Liver (tissue), 9 donors: ENCODE data around the gene GDF10. TPM values are rescaled to one million over a fixed set of nuclear protein-coding genes. Genes with fewer than 3 reads are reported as not detected.

Experiments
- DNase-seq: peaks from one replicate; pipeline ENCODE4 v3.0.0-alpha.2; 2017; ENCODE audit warnings: low spot score
- H3K27ac ChIP-seq, 2 donors: one replicate each; pipeline ENCODE4 v1.7.0; 2013; ENCODE audit warnings: inconsistent platforms in 2 of 2, low read length in 2 of 2, control low read depth in 1 of 2, low read depth in 1 of 2, mild to moderate bottlenecking in 1 of 2
- H3K27me3 ChIP-seq, 4 donors: one replicate each; pipeline versions ENCODE4 v1.6.1 to v1.7.0; 2013; ENCODE audit warnings: low read length in 3 of 4, inconsistent platforms in 1 of 4, mild to moderate bottlenecking in 1 of 4, moderate library complexity in 1 of 4; ENCODE audit not compliant: control insufficient read depth in 4 of 4, insufficient read depth in 4 of 4
- H3K36me3 ChIP-seq, 4 donors: one replicate each; pipeline versions ENCODE4 v1.6.1 to v1.7.0; 2013; ENCODE audit warnings: low read length in 3 of 4, mild to moderate bottlenecking in 3 of 4, low read depth in 1 of 4, moderate library complexity in 1 of 4; ENCODE audit not compliant: control insufficient read depth in 4 of 4, insufficient read depth in 3 of 4
- H3K4me1 ChIP-seq, 4 donors: one replicate each; pipeline versions ENCODE4 v1.6.1 to v1.7.0; 2013; ENCODE audit warnings: low read length in 3 of 4, mild to moderate bottlenecking in 3 of 4, moderate library complexity in 1 of 4; ENCODE audit not compliant: control insufficient read depth in 4 of 4, insufficient read depth in 4 of 4
- H3K4me3 ChIP-seq, 3 donors: one replicate each; pipeline versions ENCODE4 v1.6.1 to v1.7.0; 2013; ENCODE audit warnings: low read length in 3 of 3, control low read depth in 1 of 3, low read depth in 1 of 3, mild to moderate bottlenecking in 1 of 3
- H3K9ac ChIP-seq, 2 donors: one replicate each; pipeline ENCODE4 v1.7.0; 2013; ENCODE audit warnings: low read length in 2 of 2, mild to moderate bottlenecking in 2 of 2, moderate library complexity in 2 of 2, control low read depth in 1 of 2, low read depth in 1 of 2
- H3K9me3 ChIP-seq, 4 donors: one replicate each; pipeline versions ENCODE4 v1.6.1 to v1.7.0; 2013; ENCODE audit warnings: low read length in 3 of 4; ENCODE audit not compliant: control insufficient read depth in 4 of 4
- ATF3 ChIP-seq: IDR thresholded peaks from 2 replicates; pipeline ENCODE4 v1.6.1; 2016; ENCODE audit warnings: antibody characterized with exemption
- CTCF ChIP-seq: fragments of 150-350 bp; IDR thresholded peaks from 2 replicates; pipeline ENCODE4 v1.5.1; 2017; ENCODE audit warnings: improper control_type of control experiment, low read depth, low read length; ENCODE audit not compliant: missing input control
- EGR1 ChIP-seq, 2 donors: IDR thresholded peaks; 2 replicates each; pipeline ENCODE4 v1.6.1; 2016 to 2018; ENCODE audit warnings: antibody characterized with exemption in 2 of 2, low read depth in 2 of 2
- FOXA1 ChIP-seq: IDR thresholded peaks from 2 replicates; pipeline ENCODE4 v1.6.1; 2016; ENCODE audit warnings: antibody characterized with exemption
- FOXA2 ChIP-seq: IDR thresholded peaks from 2 replicates; pipeline ENCODE4 v1.6.1; 2016; ENCODE audit warnings: antibody characterized with exemption
- GABPA ChIP-seq, 2 donors: IDR thresholded peaks in 1 of 2; conservative IDR thresholded peaks in 1 of 2; 2 replicates each; pipeline ENCODE4 v1.6.1; 2016; ENCODE audit warnings: antibody characterized with exemption in 2 of 2, mild to moderate bottlenecking in 1 of 2, moderate library complexity in 1 of 2
- HNF4A ChIP-seq, 2 donors: conservative IDR thresholded peaks; 2 replicates each; pipeline ENCODE4 v1.6.1; 2016; ENCODE audit warnings: antibody characterized with exemption in 2 of 2, mild to moderate bottlenecking in 2 of 2
- HNF4G ChIP-seq: IDR thresholded peaks from 2 replicates; pipeline ENCODE4 v1.6.1; 2016; ENCODE audit warnings: antibody characterized with exemption
- JUND ChIP-seq, 2 donors: IDR thresholded peaks; 2 replicates each; pipeline ENCODE4 v1.6.1; 2016; ENCODE audit warnings: antibody characterized with exemption in 2 of 2
- MAX ChIP-seq: IDR thresholded peaks from 2 replicates; pipeline ENCODE4 v1.6.1; 2016; ENCODE audit warnings: antibody characterized with exemption
- NR2F2 ChIP-seq: IDR thresholded peaks from 2 replicates; pipeline ENCODE4 v1.6.1; 2016; ENCODE audit warnings: antibody characterized with exemption
- RAD21 ChIP-seq, 2 donors: IDR thresholded peaks; 2 replicates each; pipeline ENCODE4 v1.6.1; 2016; ENCODE audit warnings: antibody characterized with exemption in 2 of 2, mild to moderate bottlenecking in 2 of 2
- REST ChIP-seq: IDR thresholded peaks from 2 replicates; pipeline ENCODE4 v1.6.1; 2016; ENCODE audit warnings: antibody characterized with exemption, mild to moderate bottlenecking
- RXRA ChIP-seq, 2 donors: IDR thresholded peaks; 2 replicates each; pipeline ENCODE4 v1.6.1; 2017 to 2018; ENCODE audit warnings: antibody characterized with exemption in 2 of 2, mild to moderate bottlenecking in 1 of 2
- SP1 ChIP-seq: IDR thresholded peaks from 2 replicates; pipeline ENCODE4 v1.6.1; 2018; ENCODE audit warnings: antibody characterized with exemption, mild to moderate bottlenecking
- TAF1 ChIP-seq: conservative IDR thresholded peaks from 2 replicates; pipeline ENCODE4 v1.6.1; 2016; ENCODE audit warnings: antibody characterized with exemption, mild to moderate bottlenecking
- YY1 ChIP-seq: IDR thresholded peaks from 2 replicates; pipeline ENCODE4 v1.6.1; 2016; ENCODE audit warnings: antibody characterized with exemption, mild to moderate bottlenecking
- ZBTB33 ChIP-seq: IDR thresholded peaks from 2 replicates; pipeline ENCODE4 v1.6.1; 2016; ENCODE audit warnings: antibody characterized with exemption
- WGBS: extraction: QIAGEN DNeasy Blood & Tissue Kit; methylation state at CpG from one replicate; pipeline ENCODE4 v1.1.7; 2013; 5-methylcytosine and 5-hydroxymethylcytosine counted together
- polyA plus RNA-seq, 2 donors: library from polyadenylated mRNA; stranded (reverse) in 1 of 2; unstranded in 1 of 2; fragments of 200-250 nt in 1 of 2; fragments of >200 nt in 1 of 2; fragmentation: Nextera tagmentation in 1 of 2; extraction: Ambion mirVana in 1 of 2; gene quantifications; one replicate each; pipeline versions ENCODE4 v1.2.1 to v1.2.3, GENCODE V29; 2013 to 2015
- total RNA-seq, 2 donors: library from RNA; depleted of rRNA; stranded (reverse); fragments of >200 nt; gene quantifications; one replicate each; pipeline ENCODE4 v1.2.3, GENCODE V29; 2014
- donor health status: healthy.
- donor health status: healthy.
- donor health status: healthy.
- donor health status: healthy.
- donor health status: healthy.

Gene GDF10
- total and polyA plus RNA-seq, 4 donors, result under 0.01 to 0.28 (median 0.11) TPM

GRCh38 chr10:47339759-47340607 is 40.0 kb downstream of the GDF10 start:
- no peaks in the 10 kb centered on the region for H3K9me3 ChIP-seq
- no peak overlapping the region for H3K9ac ChIP-seq
- H3K4me3 ChIP-seq, result no peak overlapping the region
- 72% methylated on average over 15 of the region's 15 CpGs for WGBS
- no peak for DNase-seq
- no peaks in the 10 kb centered on the region for H3K36me3 ChIP-seq
- H3K27me3 ChIP-seq, result no peaks in the 10 kb centered on the region
- TF ChIP-seq GABPA (IDR thresholded peaks at IDR 0.05 in 1 of 2, conservative IDR thresholded peaks at IDR 0.05 in 1 of 2) (no peak), MAX (no peak), YY1 (no peak), EGR1 (IDR thresholded peaks at IDR 0.05; ENCODE audit: low read depth in 2 of 2) (no peak), HNF4A (conservative IDR thresholded peaks at IDR 0.05) (no peak), ATF3 (no peak), FOXA2 (no peak), HNF4G (no peak), ZBTB33 (no peak), RXRA (IDR thresholded peaks at IDR 0.05) (no peak), CTCF (no peak), RAD21 (IDR thresholded peaks at IDR 0.05) (no peak), FOXA1 (no peak), REST (no peak), NR2F2 (no peak), JUND (IDR thresholded peaks at IDR 0.05) (no peak), TAF1 (no peak), SP1 (no peak)
- H3K4me1 ChIP-seq, result no peaks in the 10 kb centered on the region
- H3K27ac ChIP-seq, result no peak overlapping the region
